Hematopoietic multipotent progenitor cell (in vitro differentiated cells): ENCODE measurements around the gene GRIA1. TPM values are rescaled to one million over a fixed set of nuclear protein-coding genes. Genes with fewer than 3 reads are reported as not detected.
"Not testable (repeated sequence)": the region's sequence is repeated elsewhere in the genome, so short reads cannot be mapped to it uniquely, and the experiment has no call there.

ENCODE experiments used
- DNase-seq, 3 donors: peaks; one replicate each; pipeline ENCODE4 v3.0.0-alpha.2; 2011 to 2015; ENCODE audit warnings: low read depth in 2 of 3, low spot score in 2 of 3
- total RNA-seq: library from RNA; depleted of rRNA; stranded (reverse); fragments of >200 nt; gene quantifications from one replicate; pipeline ENCODE4 v1.2.3, GENCODE V29; 2012

GRIA1 gene
- total RNA-seq, 1 donor = not detected

GRCh38 chr5:153711755-153712154 is 221.3 kb downstream of the GRIA1 start:
- DNase-seq = no peak

DNA sequence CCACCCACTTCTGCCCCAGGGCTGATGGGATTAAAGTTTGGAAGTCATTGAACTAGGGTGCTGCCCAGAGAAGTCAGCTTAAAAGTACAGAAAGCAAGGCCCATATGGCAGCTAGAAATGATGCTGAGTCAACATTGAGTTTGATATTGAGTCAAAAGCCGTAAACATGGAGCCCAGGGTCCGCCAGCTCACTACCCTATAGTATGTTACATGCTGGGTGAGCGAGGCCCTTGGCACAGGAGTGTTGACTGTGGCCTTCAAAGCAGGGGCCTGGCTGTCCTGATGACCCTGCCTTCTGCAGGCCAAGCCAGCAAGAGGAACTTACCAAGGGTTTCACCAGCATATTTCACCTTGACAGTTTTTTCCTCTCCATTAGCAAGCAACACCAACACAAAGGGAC is 222.5 kb downstream of the GRIA1 start:
- no peak for DNase-seq

- DNase-seq = no peak
Observed at GRCh38 chr5:153713943-153714342, 223.5 kb downstream of the GRIA1 start.

GRCh38 chr5:153714798-153715197 is 224.3 kb downstream of the GRIA1 start:
- no peak for DNase-seq

GRCh38 chr5:153717287-153717686 is 226.8 kb downstream of the GRIA1 start:
- DNase-seq = no peak

DNA sequence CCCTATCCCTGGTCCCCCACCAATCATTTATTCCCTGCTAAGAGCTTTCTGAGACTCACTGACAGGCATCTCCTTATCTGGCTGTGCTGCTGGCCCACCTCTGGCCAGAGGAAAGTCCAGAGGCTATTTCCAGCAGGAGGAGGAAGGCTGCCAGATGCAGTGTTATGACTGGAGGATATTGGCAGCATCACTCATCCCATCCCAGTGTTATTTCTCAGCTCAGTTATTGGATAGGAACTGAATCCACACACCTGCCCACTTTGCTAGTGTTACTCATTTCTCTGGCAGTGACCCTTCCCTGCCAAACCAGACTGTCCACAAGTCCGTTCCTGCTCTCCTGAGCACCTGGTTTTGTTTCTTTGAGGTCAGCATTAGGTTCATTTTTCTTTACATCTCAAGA is 228.2 kb downstream of the GRIA1 start:
- no peak for DNase-seq

- DNase-seq = no peak
Observed at GRCh38 chr5:153719324-153719723, 228.9 kb downstream of the GRIA1 start.

DNA sequence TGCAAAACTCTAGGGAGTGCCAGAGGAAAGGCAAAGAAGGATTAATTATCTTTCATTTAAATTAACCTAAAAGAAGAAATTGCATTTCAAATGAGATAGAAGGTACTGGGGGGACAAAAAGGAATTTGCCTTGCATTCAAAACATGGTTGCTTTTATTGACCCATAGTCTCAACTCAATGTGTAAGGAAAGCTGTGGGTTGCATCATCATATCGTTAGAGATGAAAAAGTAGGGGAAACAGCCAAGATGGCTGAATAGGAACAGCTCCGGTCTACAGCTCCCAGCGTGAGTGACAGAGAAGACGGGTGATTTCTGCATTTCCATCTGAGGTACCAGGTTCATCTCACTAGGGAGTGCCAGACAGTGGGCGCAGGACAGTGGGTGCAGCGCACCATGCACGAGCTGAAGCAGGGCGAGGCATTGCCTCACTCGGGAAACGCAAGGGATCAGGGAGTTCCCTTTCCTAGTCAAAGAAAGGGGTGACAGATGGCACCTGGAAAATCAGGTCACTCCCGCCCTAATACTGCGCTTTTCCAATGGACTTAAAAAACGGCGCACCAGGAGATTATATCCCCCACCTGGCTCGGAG is 232.6 kb downstream of the GRIA1 start:
- not testable (repeated sequence) for DNase-seq

DNA sequence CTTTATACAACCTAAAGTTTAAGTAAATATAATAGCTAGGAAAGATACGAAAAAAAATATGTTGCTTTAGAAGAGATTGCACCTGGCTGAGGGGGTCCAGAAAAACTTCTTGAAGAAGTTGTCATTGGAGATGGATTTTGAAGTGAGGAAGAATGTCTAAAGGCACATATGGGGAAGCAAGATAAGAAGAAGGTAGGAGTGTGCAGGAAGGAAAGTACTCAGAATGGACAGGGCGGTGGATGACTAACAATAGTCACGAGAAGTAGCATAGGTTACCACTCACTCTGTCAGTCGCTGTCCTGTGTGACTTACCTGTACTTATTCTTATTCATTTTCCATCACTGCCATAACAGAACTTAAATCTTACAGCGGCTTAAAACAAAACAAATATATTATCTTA is 251.6 kb downstream of the GRIA1 start:
- peak in 2 of 3 donors; percentile 62 to 70 for DNase-seq

DNA sequence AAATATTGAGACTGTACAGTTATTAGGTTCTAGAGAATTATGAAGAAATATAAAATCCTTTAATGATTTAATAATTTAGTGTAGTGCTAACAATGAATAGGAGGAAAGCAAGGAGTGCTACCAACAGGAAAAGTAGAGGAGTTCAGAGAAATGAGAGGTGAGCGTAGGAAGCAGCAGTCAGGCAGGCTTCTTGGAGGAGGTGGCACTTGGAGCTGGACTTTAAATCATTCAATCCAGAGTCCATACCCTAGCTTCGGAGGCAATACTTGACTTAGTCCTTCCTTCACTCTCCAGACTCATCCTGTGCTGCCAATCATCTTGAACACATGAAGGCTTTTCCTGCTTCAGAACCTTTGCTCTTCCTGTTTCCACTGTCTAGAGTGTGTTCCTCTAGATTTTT is 254.3 kb downstream of the GRIA1 start:
- DNase-seq = peak in 1 of 3 donors; percentile 13

DNA sequence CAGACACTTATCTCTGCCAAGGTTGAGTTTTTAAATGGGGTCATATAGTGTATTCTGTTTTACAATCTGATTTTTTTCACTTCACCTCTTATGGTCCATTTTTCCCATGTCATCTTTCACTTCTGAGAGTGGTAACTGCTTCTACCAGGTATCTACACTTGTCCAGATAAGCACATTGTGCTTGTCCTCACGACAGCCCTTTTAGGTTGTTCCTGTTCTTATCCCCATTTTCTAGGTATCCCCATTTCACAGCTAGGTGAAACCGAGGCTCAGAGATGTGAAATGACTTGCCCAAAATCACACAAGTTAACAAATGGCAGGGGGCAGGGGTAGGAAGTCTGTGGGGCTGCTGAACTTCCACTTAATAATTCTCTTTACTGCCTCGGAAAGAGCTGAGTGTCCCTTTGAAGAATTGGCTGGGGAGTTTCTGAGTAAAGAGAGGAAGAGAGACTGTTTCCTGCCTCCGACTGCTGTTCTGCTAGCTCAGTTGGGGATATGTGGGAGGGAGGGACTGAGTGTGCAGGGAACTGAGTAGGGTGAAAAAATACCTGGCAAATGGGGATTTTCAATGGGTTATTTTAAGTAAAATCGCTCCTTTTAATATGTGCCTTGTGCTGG is 255.4 kb downstream of the GRIA1 start:
- peak in 1 of 3 donors; percentile 7 for DNase-seq

DNA sequence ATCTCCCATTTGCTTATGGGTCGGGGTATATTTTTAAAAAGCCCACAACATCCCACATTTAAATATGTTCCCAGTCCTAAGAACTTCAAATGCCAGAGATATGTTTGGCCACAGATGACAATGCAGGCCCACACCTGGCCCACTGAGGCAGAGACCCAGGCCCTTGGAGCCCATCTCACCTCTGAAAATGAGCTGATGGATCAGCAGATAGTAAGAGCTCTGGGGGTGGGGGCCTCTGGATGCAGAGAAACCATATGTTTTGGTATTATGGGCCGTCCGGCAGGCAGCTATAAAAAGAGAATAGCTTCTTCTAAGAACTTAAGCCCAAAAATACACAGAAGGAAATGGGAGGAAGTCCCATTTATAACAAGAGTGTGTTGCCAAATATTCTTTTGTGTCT is 256.0 kb downstream of the GRIA1 start:
- DNase-seq = no peak

GRCh38 chr5:153748823-153749222 is 258.4 kb downstream of the GRIA1 start:
- DNase-seq = no peak

GRCh38 chr5:153749960-153750359 is 259.5 kb downstream of the GRIA1 start:
- DNase-seq = no peak

GRCh38 chr5:153751251-153751650 is 260.8 kb downstream of the GRIA1 start:
- DNase-seq = no peak

GRCh38 chr5:153752890-153753289 is 262.4 kb downstream of the GRIA1 start:
- DNase-seq = peak in 2 of 3 donors; percentile 24 to 41

DNA sequence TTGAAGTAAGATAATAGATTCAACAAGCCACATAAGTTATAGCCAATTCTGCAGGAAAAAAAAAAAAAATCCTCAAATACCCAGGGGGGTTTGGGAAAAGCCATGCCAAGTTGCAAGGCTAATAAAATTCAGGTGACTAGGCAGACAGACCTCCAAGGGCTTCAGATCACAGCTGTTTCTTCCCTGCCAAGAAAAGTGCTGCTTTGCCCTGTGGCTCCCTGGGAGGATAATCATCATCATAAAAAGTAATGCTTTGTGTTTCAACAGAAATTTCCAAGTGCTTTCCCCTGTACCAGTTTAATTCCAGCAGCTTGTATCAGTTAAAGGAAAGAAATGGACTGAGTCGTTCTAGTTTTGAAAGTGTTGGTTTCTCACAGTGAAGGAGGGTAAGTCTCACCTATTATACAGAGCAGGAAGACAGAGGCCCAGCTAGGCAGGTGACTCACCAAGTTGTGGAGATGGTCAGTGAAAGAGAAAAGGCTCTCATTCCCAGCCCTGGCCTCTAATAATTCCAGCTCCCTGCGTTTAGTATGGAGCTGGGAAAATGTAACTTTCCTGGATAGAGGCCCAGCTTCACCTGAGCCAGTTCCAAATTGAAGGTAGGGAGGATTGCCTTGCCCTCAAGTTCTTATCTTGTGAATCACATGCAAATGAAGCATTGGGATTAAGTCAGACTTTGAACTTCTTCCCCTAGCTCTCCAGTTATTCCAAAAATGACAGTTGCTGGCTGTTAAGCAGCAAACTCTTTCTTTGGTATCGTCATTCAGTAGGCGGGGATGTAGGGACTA is 263.4 kb downstream of the GRIA1 start:
- no peak for DNase-seq

DNA sequence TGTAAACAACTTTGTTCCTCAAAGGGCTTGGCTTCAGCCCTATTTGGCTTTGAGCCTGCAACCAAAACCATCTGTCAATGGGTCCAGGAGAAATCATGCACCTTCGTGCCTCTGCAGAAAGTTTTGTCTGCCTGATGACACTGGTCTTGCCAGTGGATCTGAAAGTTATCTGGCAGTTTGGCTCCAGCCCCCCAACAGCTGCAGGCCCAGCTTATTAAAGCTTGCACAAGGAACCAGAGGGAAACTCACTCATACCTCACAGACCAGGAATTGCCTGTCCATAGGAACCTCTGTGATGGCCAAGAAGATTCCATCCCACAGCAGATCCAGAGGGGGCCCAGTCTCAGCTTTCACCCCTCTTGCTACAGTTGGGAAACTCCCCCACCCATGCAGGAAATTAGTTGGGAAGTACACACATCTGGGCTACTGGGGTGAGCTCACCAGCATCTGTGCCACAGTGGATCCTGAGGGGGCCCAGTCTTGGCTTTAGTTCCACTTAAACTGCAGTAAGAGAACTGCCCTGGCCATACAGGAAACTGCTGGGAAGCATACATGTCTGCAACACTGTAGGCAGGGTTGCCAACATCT is 265.5 kb downstream of the GRIA1 start:
- DNase-seq = no peak

GRCh38 chr5:153756540-153756939 is 266.1 kb downstream of the GRIA1 start:
- DNase-seq = no peak

DNA sequence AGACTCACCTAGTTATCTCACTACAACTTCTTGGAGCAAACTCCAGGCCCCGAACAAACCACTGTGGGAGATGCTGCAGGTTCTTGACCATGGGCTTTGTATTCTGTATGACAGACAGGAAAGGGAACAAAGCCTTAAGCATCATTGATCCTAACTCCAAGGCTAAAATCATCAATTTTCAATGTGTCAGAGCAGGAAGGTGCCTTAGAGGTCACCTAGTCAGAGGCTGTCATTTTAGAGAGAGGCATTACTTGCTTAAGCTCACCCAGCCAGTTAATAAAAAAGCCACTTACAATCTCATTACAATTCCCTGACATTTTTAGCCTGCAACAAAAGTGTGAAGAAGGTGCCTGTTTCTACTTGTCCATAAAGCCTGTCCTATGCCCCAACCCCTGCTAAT is 275.5 kb downstream of the GRIA1 start:
- DNase-seq = no peak
